Astrocyte (in vitro differentiated cells and primary cell): ENCODE results near the gene ZNF367.

Experiments used
- EZH2 ChIP-seq: IDR thresholded peaks from 2 replicates; pipeline ENCODE4 v1.6.1; 2012; ENCODE audit warnings: mild to moderate bottlenecking, low read length, inconsistent platforms; ENCODE audit not compliant: insufficient read depth
- TF ChIP-seq, protein P1 (sequence below): IDR thresholded peaks from 2 replicates; pipeline ENCODE4 v1.5.1; 2011; ENCODE audit warnings: low read depth, mild to moderate bottlenecking, inconsistent platforms, low read length, moderate library complexity; ENCODE audit not compliant: insufficient read depth

DNA sequence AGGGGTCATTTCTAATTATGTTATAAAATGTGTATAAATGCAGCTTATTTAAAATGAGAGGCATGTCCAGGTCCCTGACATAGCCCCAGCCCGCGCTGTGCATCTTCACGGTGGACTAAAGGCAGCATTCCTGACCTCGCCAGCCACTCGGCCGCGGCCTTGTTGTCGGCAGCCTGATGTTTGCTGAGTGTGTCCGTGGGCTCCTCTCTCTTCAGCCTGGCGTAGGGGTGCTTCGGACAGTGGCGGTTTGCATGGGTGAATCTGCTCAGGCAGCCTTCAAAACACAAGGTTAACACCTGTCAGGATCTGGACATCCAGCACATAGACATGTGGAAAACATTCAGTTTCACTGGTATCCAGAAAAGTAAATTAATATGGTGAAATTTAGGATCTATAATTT lies 25.9 kb downstream of the ZNF367 start:
- TF ChIP-seq, protein P1, sequence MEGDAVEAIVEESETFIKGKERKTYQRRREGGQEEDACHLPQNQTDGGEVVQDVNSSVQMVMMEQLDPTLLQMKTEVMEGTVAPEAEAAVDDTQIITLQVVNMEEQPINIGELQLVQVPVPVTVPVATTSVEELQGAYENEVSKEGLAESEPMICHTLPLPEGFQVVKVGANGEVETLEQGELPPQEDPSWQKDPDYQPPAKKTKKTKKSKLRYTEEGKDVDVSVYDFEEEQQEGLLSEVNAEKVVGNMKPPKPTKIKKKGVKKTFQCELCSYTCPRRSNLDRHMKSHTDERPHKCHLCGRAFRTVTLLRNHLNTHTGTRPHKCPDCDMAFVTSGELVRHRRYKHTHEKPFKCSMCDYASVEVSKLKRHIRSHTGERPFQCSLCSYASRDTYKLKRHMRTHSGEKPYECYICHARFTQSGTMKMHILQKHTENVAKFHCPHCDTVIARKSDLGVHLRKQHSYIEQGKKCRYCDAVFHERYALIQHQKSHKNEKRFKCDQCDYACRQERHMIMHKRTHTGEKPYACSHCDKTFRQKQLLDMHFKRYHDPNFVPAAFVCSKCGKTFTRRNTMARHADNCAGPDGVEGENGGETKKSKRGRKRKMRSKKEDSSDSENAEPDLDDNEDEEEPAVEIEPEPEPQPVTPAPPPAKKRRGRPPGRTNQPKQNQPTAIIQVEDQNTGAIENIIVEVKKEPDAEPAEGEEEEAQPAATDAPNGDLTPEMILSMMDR: no peak
- no peak for TF ChIP-seq EZH2
